Measurements from ENCODE around the gene GABRG3.

The GABRG3 gene

GRCh38 chr15:27535445-27536129, 564.6 kb downstream of the GABRG3 start:
- no peak for DNase-seq

GRCh38 chr15:27538325-27538724, 567.3 kb downstream of the GABRG3 start:
- no peak for DNase-seq

- no peak for DNase-seq
Observed at GRCh38 chr15:27541581-27541980, 570.6 kb downstream of the GABRG3 start.

GRCh38 chr15:27545494-27546255, 574.7 kb downstream of the GABRG3 start:
- DNase-seq = no peak

GRCh38 chr15:27549746-27550145, 578.8 kb downstream of the GABRG3 start:
- no peak for DNase-seq

GRCh38 chr15:27550635-27551034, 579.7 kb downstream of the GABRG3 start:
- DNase-seq = no peak

GRCh38 chr15:27561816-27562215, 590.8 kb downstream of the GABRG3 start:
- DNase-seq = no peak

GRCh38 chr15:27563765-27564370, 592.9 kb downstream of the GABRG3 start:
- no peak for DNase-seq

- DNase-seq = no peak
Observed at GRCh38 chr15:27564656-27565055, 593.7 kb downstream of the GABRG3 start.

GRCh38 chr15:27570746-27571145, 599.8 kb downstream of the GABRG3 start:
- no peak for DNase-seq

GRCh38 chr15:27573805-27574485, 603.0 kb downstream of the GABRG3 start:
- no peak for DNase-seq

GRCh38 chr15:27574541-27575054, 603.6 kb downstream of the GABRG3 start:
- no peak for DNase-seq

GRCh38 chr15:27575521-27575920, 604.5 kb downstream of the GABRG3 start:
- DNase-seq = no peak

- DNase-seq = no peak
Observed at GRCh38 chr15:27576576-27576975, 605.6 kb downstream of the GABRG3 start.

GRCh38 chr15:27579738-27580137, 608.8 kb downstream of the GABRG3 start:
- DNase-seq = no peak

- DNase-seq = no peak
Observed at GRCh38 chr15:27582726-27583410, 611.9 kb downstream of the GABRG3 start.

GRCh38 chr15:27583651-27584050, 612.7 kb downstream of the GABRG3 start:
- DNase-seq = no peak

GRCh38 chr15:27585041-27585640, 614.2 kb downstream of the GABRG3 start:
- no peak for DNase-seq

GRCh38 chr15:27587810-27588209, 616.8 kb downstream of the GABRG3 start:
- DNase-seq = no peak

GRCh38 chr15:27589260-27589659, 618.3 kb downstream of the GABRG3 start:
- no peak for DNase-seq

GRCh38 chr15:27589782-27590181, 618.8 kb downstream of the GABRG3 start:
- no peak for DNase-seq

Measured in activated CD8-positive, alpha-beta memory T cell treated with anti-CD3 and anti-CD28 coated beads for 24 hours (primary cell).